Mesenchymal stem cell (in vitro differentiated cells and primary cell): Measurements from ENCODE around the gene TRAPPC1. TPM values are rescaled to one million over a fixed set of nuclear protein-coding genes. Genes with fewer than 3 reads are reported as not detected.

Source experiments
- DNase-seq: peaks from one replicate; pipeline ENCODE4 v3.0.0-alpha.2; 2013
- H2AFZ ChIP-seq: one replicate; pipeline ENCODE4 v1.6.1; 2013; ENCODE audit warnings: low read depth, mild to moderate bottlenecking, control low read depth, inconsistent platforms, low read length, moderate library complexity
- H2AK5ac ChIP-seq: 2 replicates; pipeline ENCODE4 v1.6.1; 2013; ENCODE audit warnings: low read length, moderate library complexity, mild to moderate bottlenecking, inconsistent platforms; ENCODE audit not compliant: severe bottlenecking
- H2BK120ac ChIP-seq: one replicate; pipeline ENCODE4 v1.6.1; 2013; ENCODE audit warnings: low read depth, mild to moderate bottlenecking, inconsistent platforms, low read length, moderate library complexity
- H2BK12ac ChIP-seq, 2 experiments: one replicate each; pipeline ENCODE4 v1.6.1; 2013; ENCODE audit warnings: inconsistent platforms in 2 of 2, low read length in 2 of 2, mild to moderate bottlenecking in 2 of 2, moderate library complexity in 2 of 2, control low read depth in 1 of 2
- H2BK15ac ChIP-seq: one replicate; pipeline ENCODE4 v1.6.1; 2013; ENCODE audit warnings: mild to moderate bottlenecking, low read depth, inconsistent platforms; ENCODE audit not compliant: poor library complexity, severe bottlenecking
- H2BK5ac ChIP-seq: 2 replicates; pipeline ENCODE4 v1.6.1; 2013; ENCODE audit warnings: low read depth, mild to moderate bottlenecking, low read length, control low read depth, inconsistent platforms; ENCODE audit not compliant: poor library complexity, severe bottlenecking
- H3K14ac ChIP-seq, 2 experiments: one replicate each; pipeline ENCODE4 v1.6.1; 2013; ENCODE audit warnings: inconsistent platforms in 2 of 2, low read length in 2 of 2, control low read depth in 1 of 2, mild to moderate bottlenecking in 1 of 2, moderate library complexity in 1 of 2
- H3K18ac ChIP-seq, 2 experiments: one replicate each; pipeline ENCODE4 v1.6.1; 2013; ENCODE audit warnings: inconsistent platforms in 2 of 2, low read length in 2 of 2, control low read depth in 1 of 2, low read depth in 1 of 2, mild to moderate bottlenecking in 1 of 2
- H3K23ac ChIP-seq, 2 experiments: one replicate each; pipeline ENCODE4 v1.6.1; 2013; ENCODE audit warnings: inconsistent platforms in 2 of 2, low read length in 2 of 2, mild to moderate bottlenecking in 2 of 2, moderate library complexity in 2 of 2, control low read depth in 1 of 2
- H3K27ac ChIP-seq: 2 replicates; pipeline ENCODE4 v1.5.1; 2013; ENCODE audit warnings: mild to moderate bottlenecking, moderate library complexity, low read length, control low read depth, inconsistent platforms; ENCODE audit not compliant: poor library complexity, severe bottlenecking
- H3K27me3 ChIP-seq, 2 experiments: 2 replicates each; pipeline versions ENCODE4 v1.6.1 to v1.7.0; 2013; ENCODE audit warnings: low read length in 2 of 2, mild to moderate bottlenecking in 2 of 2, moderate library complexity in 2 of 2, control low read depth in 1 of 2, inconsistent platforms in 1 of 2; ENCODE audit not compliant: control insufficient read depth in 1 of 2, insufficient read depth in 1 of 2
- H3K36me3 ChIP-seq, 2 experiments: 2 replicates each; pipeline versions ENCODE4 v1.6.1 to v1.7.0; 2013; ENCODE audit warnings: low read length in 2 of 2, control low read depth in 1 of 2, inconsistent platforms in 1 of 2, low read depth in 1 of 2, mild to moderate bottlenecking in 1 of 2; ENCODE audit not compliant: insufficient read depth in 2 of 2, control insufficient read depth in 1 of 2
- H3K4ac ChIP-seq, 2 experiments: one replicate each; pipeline ENCODE4 v1.6.1; 2013; ENCODE audit warnings: inconsistent platforms in 2 of 2, low read length in 2 of 2, mild to moderate bottlenecking in 2 of 2, moderate library complexity in 2 of 2, control low read depth in 1 of 2, low read depth in 1 of 2
- H3K4me1 ChIP-seq: 2 replicates; pipeline ENCODE4 v1.6.1; 2013; ENCODE audit warnings: low read depth, low read length, control low read depth; ENCODE audit not compliant: control insufficient read depth, insufficient read depth
- H3K4me2 ChIP-seq: 2 replicates; pipeline ENCODE4 v1.6.1; 2013; ENCODE audit warnings: low read length, mild to moderate bottlenecking, inconsistent platforms; ENCODE audit not compliant: poor library complexity, severe bottlenecking
- H3K4me3 ChIP-seq, 2 experiments: 2 replicates each; pipeline versions ENCODE4 v1.5.1 to v1.7.0; 2013; ENCODE audit warnings: low read length in 2 of 2, mild to moderate bottlenecking in 2 of 2, control low read depth in 1 of 2, low read depth in 1 of 2; ENCODE audit not compliant: insufficient read depth in 1 of 2
- H3K79me1 ChIP-seq: replicated peaks from 2 replicates; pipeline ENCODE4 v1.6.1; 2013; ENCODE audit warnings: mild to moderate bottlenecking, control low read depth, low read length, inconsistent platforms; ENCODE audit not compliant: poor library complexity, severe bottlenecking
- H3K9ac ChIP-seq: 2 replicates; pipeline ENCODE4 v1.7.0; 2013; ENCODE audit warnings: mild to moderate bottlenecking, low read length, moderate library complexity
- H3K9me3 ChIP-seq: 2 replicates; pipeline ENCODE4 v1.7.0; 2013; ENCODE audit warnings: mild to moderate bottlenecking, low read length; ENCODE audit not compliant: control insufficient read depth
- H4K8ac ChIP-seq: one replicate; pipeline ENCODE4 v1.6.1; 2013; ENCODE audit warnings: inconsistent platforms, mild to moderate bottlenecking, low read length, moderate library complexity
- H4K91ac ChIP-seq: one replicate; pipeline ENCODE4 v1.6.1; 2013; ENCODE audit warnings: mild to moderate bottlenecking, low read length, inconsistent platforms
- WGBS: methylation state at CpG from one replicate; pipeline ENCODE4 v1.1.7; 2013; ENCODE audit warnings: mixed read lengths; 5-methylcytosine and 5-hydroxymethylcytosine counted together
- small RNA-seq: library from polyadenylated mRNA; stranded (forward); fragments of <200 nt; extraction: miRNeasy Mini kit (QIAGEN cat#:217004); gene quantifications from one replicate; pipeline ENCODE3, GENCODE V24; 2013; ENCODE audit warnings: low read depth

Gene TRAPPC1

GRCh38 chr17:7882629-7883028, 49.1 kb downstream of the TRAPPC1 start:
- DNase-seq = no peak
- Histone ChIP-seq H4K91ac (no peak overlapping the region), H2BK5ac (no peak overlapping the region), H2BK120ac (no peak overlapping the region), H2AFZ (no peak overlapping the region), H3K27ac (no peak overlapping the region), H3K4me1 (peaks cover 6% of the 10 kb centered on the region), H3K9ac (peak overlapping the region; percentile 86), H2BK12ac (no peak overlapping the region), H2BK15ac (no peak overlapping the region), H3K23ac (no peak overlapping the region), H3K4me3 (peak overlapping the region in 1 of 2 experiments; percentile 65), H3K4me2 (no peak overlapping the region), H3K36me3 (peaks cover 4 to 45% of the 10 kb centered on the region in 2 experiments), H3K18ac (peak overlapping the region in 1 of 2 experiments; percentile 9), H4K8ac (peak overlapping the region; percentile 62), H2AK5ac (no peak overlapping the region), H3K27me3 (no peaks in the 10 kb centered on the region), H3K79me1 (peaks cover 7% of the 10 kb centered on the region), H3K14ac (no peak overlapping the region), H3K9me3 (no peaks in the 10 kb centered on the region), H3K4ac (peak overlapping the region in 1 of 2 experiments; percentile 24)
- 89% methylated on average over 2 of the region's 3 CpGs for WGBS

GRCh38 chr17:7882068-7882467, 49.7 kb downstream of the TRAPPC1 start:
- H2BK12ac ChIP-seq = no peak overlapping the region
- no peak overlapping the region for H4K8ac ChIP-seq
- H3K4ac ChIP-seq = no peak overlapping the region
- H3K23ac ChIP-seq = peak overlapping the region in 1 of 2 experiments; percentile 9
- H3K4me2 ChIP-seq = no peak overlapping the region
- no peak overlapping the region for H3K4me3 ChIP-seq
- peaks cover 6% of the 10 kb centered on the region for H3K4me1 ChIP-seq
- no peak overlapping the region for H4K91ac ChIP-seq
- no peaks in the 10 kb centered on the region for H3K27me3 ChIP-seq
- H3K14ac ChIP-seq = peak overlapping the region in 1 of 2 experiments; percentile 35
- peaks cover 7% of the 10 kb centered on the region for H3K79me1 ChIP-seq
- H2AK5ac ChIP-seq = no peak overlapping the region
- 100% methylated on average over 3 of the region's 7 CpGs for WGBS
- no peak overlapping the region for H2BK15ac ChIP-seq
- H3K36me3 ChIP-seq = peaks cover 4 to 50% of the 10 kb centered on the region in 2 experiments
- no peak overlapping the region for H2AFZ ChIP-seq
- no peak for DNase-seq
- H3K9me3 ChIP-seq = no peaks in the 10 kb centered on the region
- no peak overlapping the region for H3K27ac ChIP-seq
- H3K18ac ChIP-seq = peak overlapping the region in 1 of 2 experiments; percentile 13
- H2BK5ac ChIP-seq = no peak overlapping the region
- H2BK120ac ChIP-seq = no peak overlapping the region
- no peak overlapping the region for H3K9ac ChIP-seq

GRCh38 chr17:7881276-7882054, 50.3 kb downstream of the TRAPPC1 start:
- Histone ChIP-seq H2BK15ac (no peak overlapping the region), H3K4me1 (peaks cover 6% of the 10 kb centered on the region), H3K9ac (no peak overlapping the region), H2BK5ac (no peak overlapping the region), H3K79me1 (peaks cover 7% of the 10 kb centered on the region), H3K27me3 (no peaks in the 10 kb centered on the region), H3K18ac (no peak overlapping the region), H3K9me3 (no peaks in the 10 kb centered on the region), H2AK5ac (no peak overlapping the region), H3K4me2 (no peak overlapping the region), H2AFZ (no peak overlapping the region), H3K14ac (no peak overlapping the region), H4K8ac (peak overlapping the region; percentile 45), H2BK12ac (no peak overlapping the region), H3K4me3 (no peak overlapping the region), H2BK120ac (no peak overlapping the region), H3K4ac (no peak overlapping the region), H3K23ac (no peak overlapping the region), H3K27ac (no peak overlapping the region), H4K91ac (no peak overlapping the region), H3K36me3 (peaks cover 4 to 50% of the 10 kb centered on the region in 2 experiments)
- no peak for DNase-seq
- 85% methylated on average over 7 of the region's 7 CpGs for WGBS

Small RNA genes within 50 kb of the gene (small RNA-seq; reads per million reads assigned to genes)
- not detected for gene SCARNA21
